ENCODE results near the gene WEE2. TPM values are rescaled to one million over a fixed set of nuclear protein-coding genes. Genes with fewer than 3 reads are reported as not detected.

Gene WEE2
- total and polyA plus RNA-seq, 2 of the 13 experiments (the other 11 are each of a cell fraction or from before 2014, with no cell fraction given), result not detected

- TF ChIP-seq ZFP37 (CRISPR knock-in tag; IDR thresholded peaks at IDR 0.05; ENCODE audit: borderline replicate concordance) (0 out of 2 replicates have a peak, but pooled peaks have one; percentile 40), ZNF101 (CRISPR knock-in tag; IDR thresholded peaks at IDR 0.05; ENCODE audit: borderline replicate concordance, low read depth) (0 out of 2 replicates have a peak, but pooled peaks have one; percentile 1), ZNF687 (CRISPR knock-in tag; IDR thresholded peaks at IDR 0.05) (peak; percentile 17; the same call in 1 of the 2 replicates), RORA (CRISPR knock-in tag; IDR thresholded peaks at IDR 0.05) (0 out of 2 replicates have a peak, but pooled peaks have one; percentile 18), ZBTB7B (CRISPR knock-in tag; IDR thresholded peaks at IDR 0.05) (0 out of 2 replicates have a peak, but pooled peaks have one; percentile 3), CSRNP1 (CRISPR knock-in tag; IDR thresholded peaks at IDR 0.05) (0 out of 2 replicates have a peak, but pooled peaks have one; percentile 6), GLMP (CRISPR knock-in tag; IDR thresholded peaks at IDR 0.05; ENCODE audit: borderline replicate concordance) (no peak), KLF12 (CRISPR knock-in tag; IDR thresholded peaks at IDR 0.05; ENCODE audit: borderline replicate concordance) (0 out of 2 replicates have a peak, but pooled peaks have one; percentile 29), FOSL1 (CRISPR knock-in tag; IDR thresholded peaks at IDR 0.05; ENCODE audit: borderline replicate concordance) (no peak)
These were observed 30.4 kb downstream of the WEE2 start (continued) for GRCh38 chr7:141738592-141739013.
